ENCODE results near the gene RAB22A.

RAB22A gene

GRCh38 chr20:58305061-58305460, 4.5 kb upstream of the RAB22A start:
- no peak for DNase-seq

GRCh38 chr20:58306421-58307261, 2.9 kb upstream of the RAB22A start:
- DNase-seq = no peak

- DNase-seq = no peak
Measured at GRCh38 chr20:58307270-58307669, 2.2 kb upstream of the RAB22A start.

GRCh38 chr20:58308290-58308679, 1.2 kb upstream of the RAB22A start:
- no peak for DNase-seq

- no peak for DNase-seq
Measured at GRCh38 chr20:58308680-58309527, 611 bp upstream of the RAB22A start.

GRCh38 chr20:58310291-58310782, 822 bp downstream of the RAB22A start:
- no peak for DNase-seq

- DNase-seq = no peak
Measured at GRCh38 chr20:58312836-58313235, 3.3 kb downstream of the RAB22A start.

GRCh38 chr20:58313396-58313795, 3.9 kb downstream of the RAB22A start:
- no peak for DNase-seq

- DNase-seq = no peak
Measured at GRCh38 chr20:58321205-58321604, 11.7 kb downstream of the RAB22A start.

- DNase-seq = no peak
Measured at GRCh38 chr20:58322083-58322482, 12.6 kb downstream of the RAB22A start.

- DNase-seq = no peak
Measured at GRCh38 chr20:58325912-58326311, 16.4 kb downstream of the RAB22A start.

- no peak for DNase-seq
Measured at GRCh38 chr20:58327211-58327610, 17.7 kb downstream of the RAB22A start.

- no peak for DNase-seq
Measured at GRCh38 chr20:58328836-58329235, 19.3 kb downstream of the RAB22A start.

- DNase-seq = no peak
Measured at GRCh38 chr20:58329711-58330110, 20.2 kb downstream of the RAB22A start.

- DNase-seq = no peak
Measured at GRCh38 chr20:58330249-58330648, 20.7 kb downstream of the RAB22A start.

- DNase-seq = no peak
Measured at GRCh38 chr20:58330687-58331086, 21.2 kb downstream of the RAB22A start.

- no peak for DNase-seq
Measured at GRCh38 chr20:58331961-58332551, 22.5 kb downstream of the RAB22A start.

- DNase-seq = no peak
Measured at GRCh38 chr20:58339741-58340140, 30.2 kb downstream of the RAB22A start.

GRCh38 chr20:58340151-58340550, 30.6 kb downstream of the RAB22A start:
- no peak for DNase-seq

- DNase-seq = no peak
Measured at GRCh38 chr20:58340853-58341252, 31.3 kb downstream of the RAB22A start.

- DNase-seq = no peak
Measured at GRCh38 chr20:58342104-58342945, 32.8 kb downstream of the RAB22A start.

- no peak for DNase-seq
Measured at GRCh38 chr20:58344741-58345140, 35.2 kb downstream of the RAB22A start.

- DNase-seq = no peak
Measured at GRCh38 chr20:58349570-58349969, 40.1 kb downstream of the RAB22A start.

All from DMS 273 treated with DMSO at 0.1 percent for 48 hours (cell line).